HG03520 (cell line): ENCODE measurements around the gene ZSWIM2.
"Not testable (repeated sequence)": the region's sequence is repeated elsewhere in the genome, so short reads cannot be mapped to it uniquely, and the experiment has no call there.

Experiments
- ATAC-seq: cut with Tn5 transposase; IDR thresholded peaks from one replicate; pipeline ENCODE4 v1.9.1; 2021; ENCODE audit warnings: mild to moderate bottlenecking, moderate library complexity; ENCODE audit not compliant: unreplicated experiment

The ZSWIM2 gene

DNA sequence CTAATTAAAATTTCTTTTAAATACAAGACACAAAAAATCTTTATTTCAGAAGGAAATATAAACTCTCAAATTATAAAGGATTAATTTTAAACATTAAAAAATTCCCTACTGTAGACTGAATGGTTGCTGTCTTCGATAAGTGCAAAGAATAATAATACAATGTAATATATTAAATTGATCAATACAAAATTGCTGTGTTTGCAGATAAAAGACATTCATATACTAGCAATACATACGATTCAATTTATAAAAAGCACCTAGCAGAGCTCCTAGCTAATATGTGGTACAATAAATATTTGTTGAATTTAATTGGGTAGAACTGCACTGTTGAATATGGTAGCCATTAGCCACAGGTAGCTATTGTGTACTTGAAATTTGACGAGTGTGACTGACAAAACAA, 6.6 kb downstream of the ZSWIM2 start:
- ATAC-seq: no peak

DNA sequence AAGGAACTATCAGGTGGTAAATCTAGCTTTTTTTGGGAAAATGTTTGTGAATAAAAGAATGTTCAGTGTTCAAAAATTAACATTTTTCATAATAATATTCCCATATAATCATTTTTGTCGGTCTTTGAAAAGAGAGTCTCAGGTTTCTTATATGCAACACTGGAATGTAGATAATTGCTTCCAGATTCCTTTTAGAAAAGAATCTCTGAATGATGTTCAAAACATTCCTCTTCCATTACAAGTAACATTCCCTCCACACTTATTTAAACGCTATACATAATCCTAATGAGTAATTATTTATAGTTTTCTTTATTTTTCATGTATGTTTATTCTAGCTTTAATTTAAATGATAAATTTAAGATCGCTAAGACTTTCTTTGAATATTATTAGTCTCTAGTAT, 7.0 kb downstream of the ZSWIM2 start:
- ATAC-seq: no peak

GRCh38 chr2:186835628-186836027, 13.3 kb downstream of the ZSWIM2 start:
- ATAC-seq: no peak

GRCh38 chr2:186827862-186828492, 21.0 kb downstream of the ZSWIM2 start:
- no peak for ATAC-seq

- no peak for ATAC-seq
These were observed 21.6 kb downstream of the ZSWIM2 start for GRCh38 chr2:186827411-186827810.

DNA sequence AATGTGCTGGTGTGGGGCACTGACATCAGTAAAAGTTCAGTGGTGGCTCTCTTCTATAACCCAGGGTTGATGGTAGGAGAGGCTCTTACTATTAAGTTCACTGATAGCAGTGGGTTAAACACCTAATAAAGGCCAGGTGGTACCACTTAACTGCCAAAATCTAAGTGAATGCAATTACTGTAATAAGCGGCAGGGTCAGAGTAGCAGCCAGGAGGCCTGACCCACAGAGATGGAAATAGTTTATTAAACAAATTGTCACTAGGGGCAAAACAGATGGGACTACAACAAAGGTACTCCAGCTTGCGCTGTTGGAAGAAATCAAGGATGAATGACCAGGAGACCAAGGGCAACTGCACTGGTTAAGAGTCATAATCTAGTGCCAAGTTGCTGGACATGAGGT, 26.6 kb downstream of the ZSWIM2 start:
- ATAC-seq: no peak

DNA sequence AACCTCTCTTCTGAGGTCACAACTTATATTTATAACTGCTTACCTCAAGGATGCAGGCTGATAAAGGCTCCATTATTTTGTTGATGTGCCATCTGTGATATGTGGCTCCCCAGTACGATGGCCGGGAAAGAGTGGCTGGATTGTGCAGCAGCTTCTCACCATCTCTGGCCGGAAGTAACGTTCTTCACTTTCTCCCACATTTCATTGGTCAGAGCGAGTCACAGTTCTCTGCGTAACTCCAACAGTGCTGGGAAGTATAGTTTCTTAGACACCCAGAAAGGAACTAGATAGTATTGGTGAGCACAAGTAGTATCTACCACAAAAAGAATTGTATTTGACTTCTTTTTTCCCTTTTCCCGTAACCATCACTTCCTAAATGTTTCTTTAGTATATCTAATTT, 28.7 kb downstream of the ZSWIM2 start:
- no peak for ATAC-seq

GRCh38 chr2:186811760-186812159, 37.2 kb downstream of the ZSWIM2 start:
- ATAC-seq: not testable (repeated sequence)

DNA sequence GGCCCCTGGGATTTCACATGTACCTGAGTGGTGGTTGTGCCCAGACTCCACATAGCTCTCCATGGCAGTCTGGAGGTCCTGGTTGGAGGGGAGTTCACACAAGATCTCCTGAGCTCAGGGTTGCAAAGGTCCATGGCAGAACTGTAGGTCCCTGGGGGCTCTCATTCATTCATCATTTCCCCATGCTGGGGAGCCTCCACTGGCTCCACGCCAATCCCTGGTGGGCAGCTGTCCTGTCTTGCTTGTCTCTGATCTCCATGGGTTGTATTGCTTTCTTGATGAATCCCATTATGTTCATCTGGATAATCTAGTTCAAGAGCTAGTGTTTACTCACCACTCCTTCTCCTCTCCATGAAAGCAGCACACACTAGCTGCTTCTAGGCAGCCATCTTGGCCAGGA, 42.4 kb downstream of the ZSWIM2 start:
- ATAC-seq: no peak

DNA sequence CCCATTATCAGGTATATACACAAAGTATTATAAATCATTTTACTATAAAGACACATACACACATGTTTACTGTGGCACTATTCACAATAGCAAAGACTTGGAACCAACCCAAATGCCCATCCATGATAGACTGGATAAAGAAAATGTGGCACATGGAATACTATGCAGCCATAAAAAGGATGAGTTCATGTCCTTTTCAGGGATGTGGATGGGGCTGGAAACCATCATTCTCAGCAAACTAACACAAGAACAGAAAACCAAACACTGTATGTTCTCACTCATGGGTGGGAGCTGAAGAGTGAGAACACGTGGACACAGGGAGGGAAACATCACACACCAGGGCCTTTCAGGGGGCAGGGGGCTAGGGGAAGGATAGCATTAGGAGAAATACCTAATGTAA, 50.4 kb downstream of the ZSWIM2 start:
- not testable (repeated sequence) for ATAC-seq

DNA sequence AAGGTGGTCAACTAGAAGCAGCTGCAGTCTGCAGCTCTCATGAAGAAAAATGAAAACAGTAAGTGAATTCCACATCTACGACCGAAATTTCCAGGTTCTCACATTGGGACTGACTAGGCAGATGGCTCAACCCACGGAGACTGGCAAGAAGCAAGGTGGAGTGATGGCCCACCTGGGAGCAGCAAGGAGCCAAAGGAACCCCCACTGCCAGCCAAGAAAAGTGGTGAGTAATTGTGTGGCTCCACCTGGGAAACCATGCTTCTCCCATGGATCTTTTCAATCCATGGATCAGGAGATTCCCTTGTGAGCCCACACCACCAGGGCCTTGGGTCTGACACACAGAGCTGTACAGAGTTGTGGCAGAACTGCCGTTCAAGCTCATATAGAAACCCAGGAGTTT, 64.0 kb downstream of the ZSWIM2 start:
- no peak for ATAC-seq

DNA sequence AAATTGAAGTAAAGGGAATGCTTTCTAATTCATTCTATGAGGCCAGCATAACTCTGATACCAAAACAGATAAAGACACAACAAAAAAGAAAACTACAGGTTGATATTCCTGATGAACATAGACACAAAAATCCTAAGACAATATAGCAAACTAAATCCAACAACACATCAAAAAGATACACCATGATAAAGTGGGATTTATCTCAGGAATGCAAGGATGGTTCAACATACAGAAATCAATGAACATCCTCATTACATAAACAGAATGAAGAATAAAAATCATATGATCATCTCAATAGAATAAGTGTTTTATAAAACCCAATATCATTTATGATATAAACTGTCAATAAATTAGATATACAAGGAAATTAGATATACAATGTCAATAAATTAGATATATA, 65.7 kb downstream of the ZSWIM2 start:
- no peak for ATAC-seq

- no peak for ATAC-seq
These were observed 68.2 kb downstream of the ZSWIM2 start for GRCh38 chr2:186780701-186781316.
